Measurements from ENCODE around the gene ACP6.
"Not testable (repeated sequence)": the region's sequence is repeated elsewhere in the genome, so short reads cannot be mapped to it uniquely, and the experiment has no call there.

The ACP6 gene

DNA sequence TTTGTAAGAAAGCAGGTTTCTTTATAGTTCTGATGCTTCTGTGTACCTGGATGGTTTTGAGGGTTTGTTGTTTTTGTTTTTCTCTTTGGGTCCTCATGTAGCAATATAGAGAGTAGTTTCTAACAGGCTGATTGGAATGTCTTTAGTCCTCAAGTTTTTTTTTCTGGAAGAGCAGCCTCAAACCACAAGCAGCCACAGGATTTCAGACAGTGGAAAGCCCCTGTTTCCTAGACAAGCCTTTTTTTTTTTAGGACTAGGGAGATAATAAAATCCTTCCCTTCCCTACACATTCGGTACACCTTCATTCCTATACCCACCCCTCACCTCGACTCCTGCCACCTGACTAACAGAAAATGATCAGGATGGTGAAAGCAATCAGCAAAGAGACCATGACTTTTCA is 47.6 kb downstream of the ACP6 start:
- DNase-seq (ENCODE audit: low read depth in 2 of 2) = no peak

GRCh38 chr1:147620543-147620942 is 49.8 kb downstream of the ACP6 start:
- DNase-seq (ENCODE audit: low read depth in 2 of 2) = no peak

DNA sequence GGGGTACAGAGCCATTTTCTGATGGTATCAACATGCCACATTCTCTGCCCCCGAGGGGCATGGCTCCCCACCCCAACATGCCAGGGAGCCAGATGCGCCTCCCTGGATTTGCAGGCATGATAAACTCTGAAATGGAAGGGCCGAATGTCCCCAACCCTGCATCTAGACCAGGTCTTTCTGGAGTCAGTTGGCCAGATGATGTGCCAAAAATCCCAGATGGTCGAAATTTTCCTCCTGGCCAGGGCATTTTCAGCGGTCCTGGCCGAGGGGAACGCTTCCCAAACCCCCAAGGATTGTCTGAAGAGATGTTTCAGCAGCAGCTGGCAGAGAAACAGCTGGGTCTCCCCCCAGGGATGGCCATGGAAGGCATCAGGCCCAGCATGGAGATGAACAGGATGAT is 50.6 kb downstream of the ACP6 start:
- DNase-seq (ENCODE audit: low read depth in 2 of 2) = no peak

DNA sequence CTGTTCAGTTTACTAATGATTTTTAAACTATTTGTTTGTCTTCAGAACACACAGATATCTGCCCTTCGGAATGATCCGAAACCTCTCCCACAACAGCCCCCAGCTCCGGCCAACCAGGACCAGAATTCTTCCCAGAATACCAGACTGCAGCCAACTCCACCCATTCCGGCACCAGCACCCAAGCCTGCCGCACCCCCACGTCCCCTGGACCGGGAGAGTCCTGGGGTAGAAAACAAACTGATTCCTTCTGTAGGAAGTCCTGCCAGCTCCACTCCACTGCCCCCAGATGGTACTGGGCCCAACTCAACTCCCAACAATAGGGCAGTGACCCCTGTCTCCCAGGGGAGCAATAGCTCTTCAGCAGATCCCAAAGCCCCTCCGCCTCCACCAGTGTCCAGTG is 51.6 kb downstream of the ACP6 start:
- no peak for DNase-seq (ENCODE audit: low read depth in 2 of 2)

- no peak for DNase-seq (ENCODE audit: low read depth in 2 of 2)
Observed at GRCh38 chr1:147618077-147618569, 52.2 kb downstream of the ACP6 start.

DNA sequence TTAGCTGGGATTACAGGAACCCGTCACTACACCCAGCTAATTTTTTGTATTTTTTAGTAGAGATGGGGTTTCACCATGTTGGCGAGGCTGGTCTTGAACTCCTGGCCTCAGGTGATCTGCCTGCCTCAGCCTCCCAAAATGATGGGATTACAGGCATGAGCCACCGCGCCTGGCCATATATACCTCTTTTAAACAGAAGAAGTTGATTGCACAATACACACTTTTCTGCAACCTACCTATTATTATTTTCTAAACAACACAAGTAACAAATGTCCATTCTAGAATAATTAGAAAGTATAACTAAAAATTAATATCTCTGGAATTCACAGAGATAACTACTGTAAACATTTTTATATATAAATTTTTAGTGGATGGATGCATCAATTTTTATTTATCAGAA is 55.4 kb downstream of the ACP6 start:
- not testable (repeated sequence) for DNase-seq (ENCODE audit: low read depth in 2 of 2)

GRCh38 chr1:147613506-147613905 is 56.8 kb downstream of the ACP6 start:
- DNase-seq (ENCODE audit: low read depth in 2 of 2) = no peak

DNA sequence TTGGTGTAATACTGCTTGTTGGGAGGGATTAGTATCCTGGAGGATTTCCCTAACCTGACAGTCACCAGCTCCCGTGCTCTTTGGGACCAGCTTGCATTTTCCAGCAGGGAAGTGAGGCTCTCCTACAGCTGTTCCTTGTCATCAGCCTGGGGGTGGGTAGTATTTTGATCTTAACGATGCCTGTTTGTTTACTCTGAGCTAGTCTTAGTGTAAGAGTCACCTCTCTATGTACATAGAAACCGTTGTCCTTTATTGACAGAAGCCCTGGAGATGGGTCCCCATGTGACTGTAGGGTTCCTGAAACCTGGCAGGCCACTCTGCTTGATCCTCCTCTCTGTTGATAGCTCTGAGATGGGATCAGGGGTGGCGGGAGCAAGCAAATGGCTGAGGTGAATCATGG is 58.0 kb downstream of the ACP6 start:
- no peak for DNase-seq (ENCODE audit: low read depth in 2 of 2)

DNA sequence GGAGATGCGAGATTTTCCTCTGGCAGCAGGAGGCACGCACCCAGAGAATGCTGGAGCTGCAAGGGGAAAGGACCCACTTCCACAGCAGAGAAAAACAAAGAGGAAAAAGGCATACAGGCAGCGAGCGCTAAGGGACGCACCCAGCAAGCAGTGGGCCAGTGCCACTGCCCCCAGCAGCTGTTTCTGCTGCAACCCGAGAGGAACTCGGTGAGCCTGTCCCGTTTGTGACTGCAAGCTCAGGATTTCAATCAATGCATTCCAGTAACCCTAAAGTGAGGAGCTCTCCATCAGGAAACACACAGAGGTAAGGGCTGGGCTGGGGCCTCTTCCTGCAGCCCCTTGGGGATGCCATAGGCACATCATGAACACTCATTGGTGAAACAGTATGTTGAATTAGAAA is 58.7 kb downstream of the ACP6 start:
- DNase-seq (ENCODE audit: low read depth in 2 of 2) = no peak

- no peak for DNase-seq (ENCODE audit: low read depth in 2 of 2)
Observed at GRCh38 chr1:147611021-147611426, 59.3 kb downstream of the ACP6 start.

- DNase-seq (ENCODE audit: low read depth in 2 of 2) = no peak
Observed at GRCh38 chr1:147609358-147609757, 61.0 kb downstream of the ACP6 start.

- DNase-seq (ENCODE audit: low read depth in 2 of 2) = no peak
Observed at GRCh38 chr1:147608596-147608995, 61.7 kb downstream of the ACP6 start.

- no peak for DNase-seq (ENCODE audit: low read depth in 2 of 2)
Observed at GRCh38 chr1:147605591-147605990, 64.7 kb downstream of the ACP6 start.

DNA sequence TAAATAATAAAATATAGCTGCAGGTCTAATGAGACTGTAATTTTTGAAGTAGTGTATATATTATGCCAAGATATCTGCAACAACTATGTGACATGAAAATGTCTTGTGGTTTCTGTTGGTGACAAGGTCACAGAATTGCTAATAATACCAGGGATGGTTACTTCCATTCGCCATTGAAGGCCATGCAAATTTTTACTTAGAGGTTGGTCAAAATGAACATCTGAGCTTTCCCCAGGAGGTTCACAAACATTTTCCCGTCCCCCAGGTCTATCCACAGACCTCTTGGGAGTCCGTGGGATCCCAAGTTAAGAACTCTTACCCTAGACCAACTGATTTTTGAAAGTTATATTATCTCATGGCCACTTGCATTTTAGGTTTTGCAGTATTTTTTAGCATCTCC is 66.3 kb downstream of the ACP6 start:
- no peak for DNase-seq (ENCODE audit: low read depth in 2 of 2)

DNA sequence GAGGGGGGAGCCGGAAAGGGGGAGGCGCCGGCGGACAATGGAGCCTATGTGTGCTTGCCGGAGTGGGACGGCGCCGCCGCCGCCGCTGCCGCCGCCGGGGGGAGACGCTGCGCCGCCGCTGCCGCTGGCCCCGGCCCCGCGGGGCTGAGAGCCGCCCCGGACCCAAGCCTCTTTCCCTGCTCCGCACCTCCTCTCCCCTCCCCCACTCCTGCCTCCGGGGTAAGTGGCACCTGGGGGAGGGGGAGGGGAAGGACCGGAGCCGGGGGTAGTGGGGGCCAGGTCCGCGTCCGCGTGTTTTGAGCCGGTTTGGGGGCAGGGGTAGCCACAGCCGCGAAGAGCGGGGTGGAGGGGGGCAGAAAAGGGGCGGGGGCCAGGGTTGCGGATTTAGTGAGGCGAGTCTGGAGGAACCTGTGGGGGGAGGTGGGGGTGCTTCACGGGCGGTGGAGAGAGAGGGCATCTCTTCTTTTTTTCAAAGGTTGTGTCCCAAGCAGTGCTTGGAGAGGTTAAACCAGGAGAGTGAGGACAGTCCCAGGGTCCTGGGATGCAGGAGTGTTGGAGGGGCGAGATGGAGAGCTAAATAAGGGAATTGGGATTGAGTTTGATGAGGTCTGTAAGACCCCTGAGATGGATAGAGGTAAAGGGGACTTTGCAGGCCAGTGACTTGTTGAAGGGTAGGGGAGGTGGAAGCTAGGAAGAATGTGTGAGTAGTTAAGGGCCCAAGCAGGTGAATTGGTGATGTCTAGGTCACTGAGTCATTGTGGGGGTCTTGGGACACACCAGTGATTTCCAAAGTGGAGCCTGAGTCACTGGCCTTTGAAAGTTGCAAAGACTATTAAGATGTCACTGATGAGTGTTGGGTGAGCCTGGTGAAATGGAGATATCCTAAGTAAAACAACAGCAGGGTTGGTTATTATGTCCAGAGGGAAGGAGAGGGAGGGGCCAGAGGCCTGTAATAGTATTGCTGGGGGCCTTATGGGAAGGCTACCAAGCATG is 69.9 kb downstream of the ACP6 start:
- peak in 1 of 2 donors; percentile 26 for DNase-seq (ENCODE audit: low read depth in 2 of 2)

- DNase-seq (ENCODE audit: low read depth in 2 of 2) = peak; percentile 96 to 97
Observed at GRCh38 chr1:147599362-147600118, 70.8 kb downstream of the ACP6 start.

GRCh38 chr1:147598621-147599361 is 71.5 kb downstream of the ACP6 start:
- DNase-seq (ENCODE audit: low read depth in 2 of 2) = no peak

- DNase-seq (ENCODE audit: low read depth in 2 of 2) = no peak
Observed at GRCh38 chr1:147597010-147597409, 73.3 kb downstream of the ACP6 start.

Measured in activated CD8-positive, alpha-beta memory T cell treated with anti-CD3 and anti-CD28 coated beads for 4 hours (primary cell).